Suprapubic skin (tissue), 4 donors: Measurements from ENCODE around the gene RPL19. TPM values are rescaled to one million over a fixed set of nuclear protein-coding genes. Genes with fewer than 3 reads are reported as not detected.
"Not testable (repeated sequence)": the region's sequence is repeated elsewhere in the genome, so short reads cannot be mapped to it uniquely, and the experiment has no call there.

Source experiments
- DNase-seq, 2 donors: peaks; one replicate each; pipeline ENCODE4 v3.0.0-alpha.2; 2019; ENCODE audit warnings: low spot score in 2 of 2
- H3K27ac ChIP-seq: fragments of 200-600 bp; sonication (generic); one replicate; pipeline ENCODE4 v1.5.1; 2019
- H3K27me3 ChIP-seq: fragments of 200-600 bp; sonication (generic); one replicate; pipeline ENCODE4 v1.5.1; 2019
- H3K36me3 ChIP-seq: fragments of 200-600 bp; sonication (generic); one replicate; pipeline ENCODE4 v1.5.1; 2019
- H3K4me1 ChIP-seq: fragments of 200-600 bp; sonication (generic); one replicate; pipeline ENCODE4 v1.5.1; 2019
- H3K4me3 ChIP-seq: fragments of 200-600 bp; sonication (generic); one replicate; pipeline ENCODE4 v1.5.1; 2019; ENCODE audit warnings: mild to moderate bottlenecking
- H3K9me3 ChIP-seq: fragments of 200-600 bp; sonication (generic); one replicate; pipeline ENCODE4 v1.5.1; 2019
- CTCF ChIP-seq, 2 donors: fragments of 200-600 bp in 1 of 2; fragments of 450-650 bp in 1 of 2; sonication (generic) in 1 of 2; IDR thresholded peaks; one replicate each; pipeline ENCODE4 v1.5.1; 2016 to 2019; ENCODE audit warnings: antibody characterized with exemption in 2 of 2, mild to moderate bottlenecking in 1 of 2, moderate library complexity in 1 of 2
- EP300 ChIP-seq: sonication (generic); formaldehyde crosslinking; IDR thresholded peaks from one replicate; pipeline ENCODE4 v1.6.1; 2017; ENCODE audit warnings: antibody characterized with exemption
- POLR2A ChIP-seq, 2 donors: fragments of 450-650 bp; IDR thresholded peaks; one replicate each; pipeline ENCODE4 v1.6.1; 2017; ENCODE audit warnings: antibody characterized with exemption in 2 of 2, mild to moderate bottlenecking in 2 of 2, moderate library complexity in 2 of 2
- POLR2AphosphoS5 ChIP-seq, 3 donors: sonication (generic); formaldehyde crosslinking; IDR thresholded peaks; one replicate each; pipeline ENCODE4 v1.6.1; 2017; ENCODE audit warnings: antibody characterized with exemption in 3 of 3
- WGBS: methylation state at CpG from one replicate; pipeline ENCODE4 v1.1.5; 2018; 5-methylcytosine and 5-hydroxymethylcytosine counted together
- total RNA-seq, 4 donors: library from RNA; depleted of rRNA; stranded (reverse); fragments of >200 nt; gene quantifications; one replicate each; pipeline ENCODE4 v1.1.0, GENCODE V29; 2016

Gene RPL19
- total RNA-seq, 4 donors from 2014 or later: 2,327 to 3,514 (median 3,192) TPM

- H3K9me3 ChIP-seq: no peaks in the 10 kb centered on the region
- no peak overlapping the region for H3K27ac ChIP-seq
- no peak for TF ChIP-seq POLR2A (IDR thresholded peaks at IDR 0.05)
- TF ChIP-seq POLR2AphosphoS5 (IDR thresholded peaks at IDR 0.05): no peak
- TF ChIP-seq CTCF (IDR thresholded peaks at IDR 0.05): peak; percentile 69 to 85
- 0% methylated on average over 6 of the region's 15 CpGs for WGBS
- H3K4me1 ChIP-seq: peaks cover 35% of the 10 kb centered on the region
- H3K36me3 ChIP-seq: no peaks in the 10 kb centered on the region
- H3K27me3 ChIP-seq: no peaks in the 10 kb centered on the region
- peak overlapping the region; percentile 52 for H3K4me3 ChIP-seq
- peak; percentile 91 for DNase-seq
These were observed 35.4 kb upstream of the RPL19 start for GRCh38 chr17:39164675-39165143.

GRCh38 chr17:39165178-39165840 is 34.8 kb upstream of the RPL19 start:
- no peak for TF ChIP-seq EP300
- TF ChIP-seq POLR2A (IDR thresholded peaks at IDR 0.05): no peak
- TF ChIP-seq POLR2AphosphoS5 (IDR thresholded peaks at IDR 0.05): no peak
- no peak for TF ChIP-seq CTCF (IDR thresholded peaks at IDR 0.05)
- Histone ChIP-seq H3K4me3 (peak overlapping the region; percentile 52), H3K4me1 (peaks cover 35% of the 10 kb centered on the region), H3K27ac (no peak overlapping the region), H3K27me3 (no peaks in the 10 kb centered on the region), H3K36me3 (no peaks in the 10 kb centered on the region), H3K9me3 (no peaks in the 10 kb centered on the region)
- 41% methylated on average over 36 of the region's 51 CpGs for WGBS
- DNase-seq: no peak

- DNase-seq: no peak
- 60% methylated on average over 1 of the region's 17 CpGs for WGBS
- Histone ChIP-seq H3K4me3 (peak within 1 kb of the TSS; percentile 52), H3K27ac (no peak within 1 kb of the TSS), H3K4me1 (peaks cover 35% of the 10 kb centered on the region), H3K36me3 (no peaks in the 10 kb centered on the region), H3K9me3 (no peaks in the 10 kb centered on the region), H3K27me3 (no peaks in the 10 kb centered on the region)
- TF ChIP-seq POLR2A (IDR thresholded peaks at IDR 0.05) (no peak), CTCF (IDR thresholded peaks at IDR 0.05) (no peak), POLR2AphosphoS5 (IDR thresholded peaks at IDR 0.05) (no peak), EP300 (no peak)
These were observed 34.2 kb upstream of the RPL19 start, which contains the start of gene ARL5C for GRCh38 chr17:39165841-39166349. Gene ARL5C, minus strand, starts transcription at chr17:39166161. Its CDS starts 401 bp downstream, at chr17:39165760.

- no peak overlapping the region for H3K4me3 ChIP-seq
- no peaks in the 10 kb centered on the region for H3K27me3 ChIP-seq
- WGBS: 64% methylated on average over 7 of the region's 7 CpGs
- no peaks in the 10 kb centered on the region for H3K9me3 ChIP-seq
- H3K27ac ChIP-seq: no peak overlapping the region
- no peaks in the 10 kb centered on the region for H3K36me3 ChIP-seq
- TF ChIP-seq POLR2A (IDR thresholded peaks at IDR 0.05) (no peak), CTCF (IDR thresholded peaks at IDR 0.05) (no peak), EP300 (no peak), POLR2AphosphoS5 (IDR thresholded peaks at IDR 0.05) (no peak)
- no peak for DNase-seq
- peaks cover 35% of the 10 kb centered on the region for H3K4me1 ChIP-seq
These were observed 33.4 kb upstream of the RPL19 start for GRCh38 chr17:39166437-39167335.

GRCh38 chr17:39167476-39167875 is 32.6 kb upstream of the RPL19 start:
- Histone ChIP-seq H3K9me3 (no peaks in the 10 kb centered on the region), H3K36me3 (no peaks in the 10 kb centered on the region), H3K27me3 (no peaks in the 10 kb centered on the region), H3K27ac (no peak overlapping the region), H3K4me1 (peaks cover 35% of the 10 kb centered on the region), H3K4me3 (no peak overlapping the region)
- DNase-seq: no peak
- TF ChIP-seq CTCF (IDR thresholded peaks at IDR 0.05) (no peak), EP300 (no peak), POLR2AphosphoS5 (IDR thresholded peaks at IDR 0.05) (no peak), POLR2A (IDR thresholded peaks at IDR 0.05) (no peak)
- 49% methylated on average over 2 of the region's 2 CpGs for WGBS

- not testable (repeated sequence) for DNase-seq, H3K27ac ChIP-seq, H3K9me3 ChIP-seq, H3K4me3 ChIP-seq, H3K36me3 ChIP-seq, H3K27me3 ChIP-seq
- H3K4me1 ChIP-seq: peaks cover 35% of the 10 kb centered on the region
- WGBS: 97% methylated on average over 10 of the region's 10 CpGs
These were observed 31.6 kb upstream of the RPL19 start for GRCh38 chr17:39168503-39168902.
